ENCODE results near the gene ITPR1.

DNA sequence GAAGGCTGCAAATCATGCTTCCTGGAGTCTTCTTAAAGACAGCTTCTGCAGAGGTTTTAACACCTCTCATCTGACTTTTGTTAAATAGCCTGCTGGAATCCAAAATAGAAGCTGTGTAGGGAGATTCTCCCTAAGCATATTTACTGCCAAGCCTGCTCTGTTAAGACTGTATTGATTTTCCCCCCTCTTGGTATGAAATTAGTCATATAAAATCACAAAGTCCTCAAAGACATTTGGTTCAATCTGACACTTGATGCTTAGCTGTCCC, 94.6 kb downstream of the ITPR1 start:
- TF ChIP-seq CTCF (conservative IDR thresholded peaks at IDR 0.05) (no peak), EZH2 (IDR thresholded peaks at IDR 0.05; ENCODE audit: low read depth) (no peak)

Data from PC-9 (cell line).